HEK293T (cell line): ENCODE data around the gene TPM1.

Experiments
- ARNT ChIP-seq: fragments of 450-650 bp; IDR thresholded peaks from 2 replicates; pipeline ENCODE4 v1.6.1; 2017; ENCODE audit warnings: mild to moderate bottlenecking
- BHLHE40 ChIP-seq: fragments of 450-650 bp; IDR thresholded peaks from 2 replicates; pipeline ENCODE4 v1.6.1; 2016; ENCODE audit warnings: mild to moderate bottlenecking, moderate library complexity, borderline replicate concordance
- FOXA1 ChIP-seq: fragments of 450-650 bp; IDR thresholded peaks from 2 replicates; pipeline ENCODE4 v1.6.1; 2016; ENCODE audit warnings: mild to moderate bottlenecking
- FOXK2 ChIP-seq: fragments of 450-650 bp; IDR thresholded peaks from 2 replicates; pipeline ENCODE4 v1.6.1; 2016; ENCODE audit warnings: mild to moderate bottlenecking
- FOXM1 ChIP-seq: fragments of 450-650 bp; IDR thresholded peaks from 2 replicates; pipeline ENCODE4 v1.6.1; 2017; ENCODE audit warnings: mild to moderate bottlenecking, borderline replicate concordance
- NFRKB ChIP-seq: fragments of 450-650 bp; IDR thresholded peaks from 2 replicates; pipeline ENCODE4 v1.6.1; 2016; ENCODE audit warnings: mild to moderate bottlenecking, moderate library complexity
- SUZ12 ChIP-seq: fragments of 450-650 bp; IDR thresholded peaks from 2 replicates; pipeline ENCODE4 v1.6.1; 2016; ENCODE audit warnings: mild to moderate bottlenecking

GRCh38 chr15:63043335-63044076 lies 959 bp downstream of the TPM1 start:
- no peak for TF ChIP-seq SUZ12
- no peak for TF ChIP-seq ARNT
- TF ChIP-seq FOXM1, result no peak
- no peak for TF ChIP-seq NFRKB
- no peak for TF ChIP-seq FOXK2
- TF ChIP-seq BHLHE40, result no peak
- TF ChIP-seq FOXA1, result no peak
